ENCODE measurements around the gene ACIN1. TPM values are rescaled to one million over a fixed set of nuclear protein-coding genes. Genes with fewer than 3 reads are reported as not detected.

Gene ACIN1
- total RNA-seq, 1 experiment from 2014 or later: 181 TPM

- CTCF ChIA-PET: no interaction called here
Measured at GRCh38 chr14:23074906-23075305, 20.0 kb downstream of the ACIN1 start.

GRCh38 chr14:23071921-23072539, 22.9 kb downstream of the ACIN1 start:
- Mint-ChIP-seq H3K4me1 (ENCODE audit: low read depth, unreplicated experiment) (peaks cover 31% of the 10 kb centered on the region), H3K27ac (ENCODE audit: unreplicated experiment) (peak overlapping the region; percentile 75), H3K27me3 (ENCODE audit: unreplicated experiment) (no peaks in the 10 kb centered on the region), H3K36me3 (ENCODE audit: insufficient read depth, unreplicated experiment) (peaks cover 69% of the 10 kb centered on the region), H3K9me3 (ENCODE audit: low read depth, unreplicated experiment) (no peaks in the 10 kb centered on the region), H3K4me3 (ENCODE audit: low read depth, unreplicated experiment) (peak overlapping the region; percentile 81)
- intact Hi-C loops (cut with micrococcal nuclease; ENCODE audit: unreplicated experiment): no loop called here
- no peak for DNase-seq
- CTCF ChIA-PET: interaction anchor here (0.6 to 2.5 kb wide), 5 partner anchors 10 to 249 kb away, joined by 3 to 16 read pairs (median 7); partner anchors contain the start of genes ACIN1, C14orf119 and PABPN1
- TF ChIP-seq CTCF (IDR thresholded peaks at IDR 0.05; ENCODE audit: unreplicated experiment): no peak
- no TSS peak for BruUV-seq (replicated peaks)

More at GRCh38 chr14:23074906-23075305, 20.0 kb downstream of the ACIN1 start:
- no peak for DNase-seq
- Mint-ChIP-seq H3K4me1 (ENCODE audit: low read depth, unreplicated experiment) (peaks cover 36% of the 10 kb centered on the region), H3K27me3 (ENCODE audit: unreplicated experiment) (no peaks in the 10 kb centered on the region), H3K4me3 (ENCODE audit: low read depth, unreplicated experiment) (no peak overlapping the region), H3K27ac (ENCODE audit: unreplicated experiment) (no peak overlapping the region), H3K9me3 (ENCODE audit: low read depth, unreplicated experiment) (no peaks in the 10 kb centered on the region), H3K36me3 (ENCODE audit: insufficient read depth, unreplicated experiment) (peaks cover 70% of the 10 kb centered on the region)
- no peak for TF ChIP-seq CTCF (IDR thresholded peaks at IDR 0.05; ENCODE audit: unreplicated experiment)
- intact Hi-C loops (cut with micrococcal nuclease; ENCODE audit: unreplicated experiment): no loop called here
- BruUV-seq (replicated peaks): no TSS peak

GRCh38 chr14:23071244-23071920, 23.6 kb downstream of the ACIN1 start:
- peak overlapping the region; percentile 75 for H3K27ac Mint-ChIP-seq (ENCODE audit: unreplicated experiment)
- DNase-seq: peak; percentile 80
- CTCF ChIA-PET: interaction anchor here (0.6 to 2.5 kb wide), 5 partner anchors 9 to 250 kb away, joined by 3 to 16 read pairs (median 7); partner anchors contain the start of genes ACIN1, C14orf119 and PABPN1
- no peaks in the 10 kb centered on the region for H3K9me3 Mint-ChIP-seq (ENCODE audit: low read depth, unreplicated experiment)
- H3K4me1 Mint-ChIP-seq (ENCODE audit: low read depth, unreplicated experiment): peaks cover 31% of the 10 kb centered on the region
- no peaks in the 10 kb centered on the region for H3K27me3 Mint-ChIP-seq (ENCODE audit: unreplicated experiment)
- H3K36me3 Mint-ChIP-seq (ENCODE audit: insufficient read depth, unreplicated experiment): peaks cover 69% of the 10 kb centered on the region
- intact Hi-C loops (cut with micrococcal nuclease; ENCODE audit: unreplicated experiment): no loop called here
- no TSS peak for BruUV-seq (replicated peaks)
- TF ChIP-seq CTCF (IDR thresholded peaks at IDR 0.05; ENCODE audit: unreplicated experiment): no peak
- H3K4me3 Mint-ChIP-seq (ENCODE audit: low read depth, unreplicated experiment): peak overlapping the region; percentile 81

GRCh38 chr14:23070262-23071129, 24.4 kb downstream of the ACIN1 start:
- no peak for TF ChIP-seq CTCF (IDR thresholded peaks at IDR 0.05; ENCODE audit: unreplicated experiment)
- CTCF ChIA-PET: interaction anchor here (1.1 to 2.5 kb wide), 4 partner anchors 8 to 84 kb away, joined by 3 to 16 read pairs (median 8); partner anchors contain the start of genes ACIN1 and C14orf119
- H3K4me3 Mint-ChIP-seq (ENCODE audit: low read depth, unreplicated experiment): peak overlapping the region; percentile 81
- H3K27ac Mint-ChIP-seq (ENCODE audit: unreplicated experiment): peak overlapping the region; percentile 75
- H3K27me3 Mint-ChIP-seq (ENCODE audit: unreplicated experiment): no peaks in the 10 kb centered on the region
- no peak for DNase-seq
- BruUV-seq (replicated peaks): no TSS peak
- peaks cover 31% of the 10 kb centered on the region for H3K4me1 Mint-ChIP-seq (ENCODE audit: low read depth, unreplicated experiment)
- intact Hi-C loops (cut with micrococcal nuclease; ENCODE audit: unreplicated experiment): no loop called here
- H3K9me3 Mint-ChIP-seq (ENCODE audit: low read depth, unreplicated experiment): no peaks in the 10 kb centered on the region
- peaks cover 69% of the 10 kb centered on the region for H3K36me3 Mint-ChIP-seq (ENCODE audit: insufficient read depth, unreplicated experiment)

All from Calu3 (cell line).